MCF 10A (cell line): ENCODE measurements around the gene TCAF1. TPM values are rescaled to one million over a fixed set of nuclear protein-coding genes. Genes with fewer than 3 reads are reported as not detected.
A peak's percentile ranks its signal among the peaks of the same experiment; 100 is the strongest.

Experiments used
- BruUV-seq: library from RNA; stranded (reverse); fragments of 400-500 nt; replicated peaks from 2 replicates; lab custom pipeline; 2021; lab: Mats Ljungman, UMichigan
- CTCF ChIA-PET: fragments of 300-600 bp; sonication (Branson Sonifier 250); formaldehyde crosslinking; extraction: SDS; loops from one replicate; lab custom pipeline; 2021; ENCODE audit warnings: antibody characterized with exemption, inconsistent platforms; lab: Yijun Ruan, JAX
- POLR2A ChIA-PET: fragments of 300-600, 350-650 bp; sonication (Branson Sonifier 250); formaldehyde crosslinking; extraction: SDS; loops from one replicate; lab custom pipeline; 2020; ENCODE audit warnings: antibody characterized with exemption, inconsistent platforms; lab: Yijun Ruan, JAX
- DNase-seq: peaks from one replicate; pipeline ENCODE4 v3.0.0-alpha.2; 2018; ENCODE audit not compliant: unreplicated experiment
- H3K27ac Mint-ChIP-seq: one replicate; pipeline ENCODE4 v1.8.0; 2022; ENCODE audit warnings: mild to moderate bottlenecking, low read depth, mixed read lengths; ENCODE audit not compliant: unreplicated experiment
- H3K27me3 Mint-ChIP-seq: one replicate; pipeline ENCODE4 v1.8.0; 2022; ENCODE audit warnings: mixed read lengths; ENCODE audit not compliant: insufficient read depth, unreplicated experiment
- H3K36me3 Mint-ChIP-seq: one replicate; pipeline ENCODE4 v1.8.0; 2022; ENCODE audit warnings: mild to moderate bottlenecking, moderate library complexity, mixed read lengths; ENCODE audit not compliant: insufficient read depth, unreplicated experiment
- H3K4me1 Mint-ChIP-seq: one replicate; pipeline ENCODE4 v1.8.0; 2022; ENCODE audit warnings: mixed read lengths; ENCODE audit not compliant: insufficient read depth, unreplicated experiment
- H3K4me3 Mint-ChIP-seq: one replicate; pipeline ENCODE4 v1.8.0; 2022; ENCODE audit warnings: mild to moderate bottlenecking, moderate library complexity, mixed read lengths; ENCODE audit not compliant: unreplicated experiment
- H3K9me3 Mint-ChIP-seq: one replicate; pipeline ENCODE4 v1.8.0; 2022; ENCODE audit warnings: mixed read lengths; ENCODE audit not compliant: unreplicated experiment
- CTCF ChIP-seq: fragments of 200-600 bp; IDR thresholded peaks from one replicate; pipeline ENCODE4 v1.8.0; 2022; ENCODE audit warnings: antibody characterized with exemption, mild to moderate bottlenecking; ENCODE audit not compliant: unreplicated experiment
- intact Hi-C: fragments of 100-400 bp; cut with micrococcal nuclease; formaldehyde crosslinking; loops from 2 replicates; pipeline ENCODE4 v1.14.1; 2022
- total RNA-seq: library from RNA; stranded (reverse); gene quantifications from 2 replicates; pipeline ENCODE4 v1.2.3, GENCODE V29; 2022

TCAF1 gene
- total RNA-seq, 1 experiment from 2014 or later: 27.2 TPM

DNA sequence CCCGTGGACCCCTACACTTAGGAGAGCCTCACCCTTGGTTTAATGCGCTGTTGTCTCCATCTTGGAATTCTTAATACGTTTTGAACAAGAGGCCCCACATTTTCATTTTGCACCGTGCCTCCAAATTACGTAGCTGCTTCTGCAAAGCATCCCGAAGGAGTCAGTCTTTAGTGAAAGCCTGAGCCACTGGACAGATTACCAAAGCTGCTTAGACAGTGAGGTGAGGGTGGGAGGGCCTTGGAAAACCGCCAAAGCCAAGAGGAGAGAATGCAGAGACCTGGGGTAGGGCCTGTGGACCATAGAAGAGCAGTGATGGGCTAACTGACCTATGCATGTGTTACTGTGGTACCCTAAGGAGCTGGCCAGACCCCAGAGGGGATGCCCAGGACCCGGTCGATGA is 4.2 kb upstream of the TCAF1 start:
- ChIA-PET POLR2A (no interaction called here), CTCF (no interaction called here)
- no peak for TF ChIP-seq CTCF
- Mint-ChIP-seq H3K4me3 (no peak overlapping the region), H3K27ac (no peak overlapping the region), H3K4me1 (peaks cover 13% of the 10 kb centered on the region), H3K9me3 (no peaks in the 10 kb centered on the region), H3K27me3 (no peaks in the 10 kb centered on the region), H3K36me3 (no peaks in the 10 kb centered on the region)
- intact Hi-C loops: no loop called here
- BruUV-seq: no TSS peak
- no peak for DNase-seq

GRCh38 chr7:143905509-143905908 is 3.5 kb upstream of the TCAF1 start:
- no TSS peak for BruUV-seq
- intact Hi-C loops: no loop called here
- Mint-ChIP-seq H3K9me3 (no peaks in the 10 kb centered on the region), H3K4me3 (no peak overlapping the region), H3K4me1 (peaks cover 8% of the 10 kb centered on the region), H3K36me3 (no peaks in the 10 kb centered on the region), H3K27me3 (no peaks in the 10 kb centered on the region), H3K27ac (no peak overlapping the region)
- ChIA-PET POLR2A (no interaction called here), CTCF (no interaction called here)
- no peak for TF ChIP-seq CTCF
- DNase-seq: no peak

- no peak for TF ChIP-seq CTCF
- no peak for DNase-seq
- ChIA-PET CTCF (interaction anchor here (0.6 to 2.6 kb wide), 10 partner anchors 8 to 499 kb away, joined by 3 to 7 read pairs (median 5); no protein-coding TSS in a partner anchor), POLR2A (interaction anchor here (0.6 to 2.8 kb wide), 8 partner anchors 9 to 468 kb away, joined by 3 to 31 read pairs (median 4); no protein-coding TSS in a partner anchor)
- no TSS peak for BruUV-seq
- Mint-ChIP-seq H3K27me3 (no peaks in the 10 kb centered on the region), H3K36me3 (no peaks in the 10 kb centered on the region), H3K4me3 (peak overlapping the region; percentile 95), H3K4me1 (peaks cover 18% of the 10 kb centered on the region), H3K9me3 (no peaks in the 10 kb centered on the region), H3K27ac (peak overlapping the region; percentile 93)
- intact Hi-C loops: loop anchor here (5.0 kb wide), 2 partner anchors 75 to 520 kb away; partner anchors contain the start of gene ZYX
These were observed 440 bp upstream of the TCAF1 start for GRCh38 chr7:143902332-143902899.

DNA sequence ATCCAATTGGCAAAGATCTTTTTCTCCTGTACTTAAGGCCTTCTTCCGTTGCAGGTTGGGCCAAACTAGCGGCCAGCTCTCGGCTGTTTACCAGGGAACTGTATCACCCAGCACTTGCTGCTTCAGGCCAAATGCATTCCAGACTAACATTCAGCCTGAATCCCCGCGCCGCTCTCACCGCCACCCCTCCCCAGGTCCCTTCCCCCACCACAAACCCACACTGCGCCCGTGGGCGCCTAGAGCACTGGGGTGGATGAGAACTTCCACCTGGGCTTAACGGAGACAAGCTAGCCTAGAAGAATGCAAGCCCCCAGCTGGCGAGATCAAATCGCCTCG is 676 bp downstream of the TCAF1 start:
- no peak for TF ChIP-seq CTCF
- Mint-ChIP-seq H3K9me3 (no peaks in the 10 kb centered on the region), H3K4me3 (peak overlapping the region; percentile 95), H3K27me3 (no peaks in the 10 kb centered on the region), H3K4me1 (peaks cover 18% of the 10 kb centered on the region), H3K27ac (peak overlapping the region; percentile 93), H3K36me3 (no peaks in the 10 kb centered on the region)
- CTCF ChIA-PET: interaction anchor here (0.6 to 2.6 kb wide), 15 partner anchors 9 to 1733 kb away, joined by 3 to 7 read pairs (median 4); partner anchors contain the start of gene OR6B1
- DNase-seq: peak; percentile 46
- BruUV-seq: no TSS peak
- intact Hi-C loops: loop anchor here (2.0 to 5.0 kb wide), 5 partner anchors 76 to 519 kb away; partner anchors contain the start of gene ZYX
- POLR2A ChIA-PET: interaction anchor here (0.9 to 2.8 kb wide), 10 partner anchors 9 to 638 kb away, joined by 3 to 31 read pairs (median 4); partner anchors contain the start of gene GSTK1
